Natural killer cell (primary cell): ENCODE data around the gene CNTF. TPM values are rescaled to one million over a fixed set of nuclear protein-coding genes. Genes with fewer than 3 reads are reported as not detected.

ENCODE experiments used
- ATAC-seq, 3 donors: fragments of 150-1000 bp in 2 of 3; fragments of 200-7000 bp in 1 of 3; cut with Tn5 transposase; 1 replicate in 1 of 3; 2 replicates in 2 of 3; pipeline ENCODE4 v1.10.0; 2021; ENCODE audit warnings: mild to moderate bottlenecking in 2 of 3, moderate library complexity in 2 of 3
- DNase-seq, 2 donors: peaks; one replicate each; pipeline versions ENCODE4 v3.0.0 to v3.0.0-alpha.2; 2013 to 2021; ENCODE audit warnings: mixed read lengths in 1 of 2
- H3K27ac ChIP-seq: one replicate; pipeline ENCODE4 v1.5.1; 2013; ENCODE audit warnings: mild to moderate bottlenecking, low read length
- H3K27me3 ChIP-seq: one replicate; pipeline ENCODE4 v1.6.1; 2013; ENCODE audit warnings: low read length; ENCODE audit not compliant: control insufficient read depth, insufficient read depth
- H3K36me3 ChIP-seq: one replicate; pipeline ENCODE4 v1.6.1; 2013; ENCODE audit warnings: low read length; ENCODE audit not compliant: control insufficient read depth, insufficient read depth
- H3K4me1 ChIP-seq: one replicate; pipeline ENCODE4 v1.6.1; 2013; ENCODE audit warnings: low read length; ENCODE audit not compliant: control insufficient read depth, insufficient read depth
- H3K4me3 ChIP-seq: one replicate; pipeline ENCODE4 v1.5.1; 2013; ENCODE audit warnings: low read length
- H3K9me3 ChIP-seq: one replicate; pipeline ENCODE4 v1.6.1; 2013; ENCODE audit warnings: low read length; ENCODE audit not compliant: control insufficient read depth, insufficient read depth
- H3K27ac Mint-ChIP-seq, 2 donors: one replicate each; pipeline ENCODE4 v1.8.0; 2022; ENCODE audit warnings: mild to moderate bottlenecking in 2 of 2, mixed read lengths in 2 of 2, moderate library complexity in 1 of 2
- H3K27me3 Mint-ChIP-seq, 2 donors: one replicate each; pipeline ENCODE4 v1.8.0; 2022; ENCODE audit warnings: low read depth in 2 of 2, mixed read lengths in 2 of 2
- H3K36me3 Mint-ChIP-seq: one replicate; pipeline ENCODE4 v1.8.0; 2022; ENCODE audit warnings: mixed read lengths
- H3K4me1 Mint-ChIP-seq, 2 donors: one replicate each; pipeline ENCODE4 v1.8.0; 2022; ENCODE audit warnings: mixed read lengths in 2 of 2
- H3K4me3 Mint-ChIP-seq: one replicate; pipeline ENCODE4 v1.8.0; 2022; ENCODE audit warnings: mild to moderate bottlenecking, moderate library complexity, mixed read lengths
- H3K9me3 Mint-ChIP-seq, 2 donors: one replicate each; pipeline ENCODE4 v1.8.0; 2022; ENCODE audit warnings: mixed read lengths in 2 of 2
- CTCF ChIP-seq: fragments of 200-600 bp; IDR thresholded peaks from one replicate; pipeline ENCODE4 v1.8.0; 2022; ENCODE audit warnings: antibody characterized with exemption
- WGBS: methylation state at CpG from one replicate; pipeline ENCODE4 v1.1.7; 2013; ENCODE audit warnings: missing lambda C conversion rate; ENCODE audit not compliant: insufficient coverage; 5-methylcytosine and 5-hydroxymethylcytosine counted together
- intact Hi-C: fragments of 100-400 bp; cut with micrococcal nuclease; formaldehyde crosslinking; loops from one replicate; pipeline ENCODE4 v1.14.2; 2022
- total RNA-seq, 4 donors: library from RNA; stranded (reverse); fragments of 120-200 nt in 1 of 4; gene quantifications; one replicate each; pipeline versions ENCODE4 v1.2.3 to v1.2.4, GENCODE V29; 2013 to 2022

Gene CNTF
- total RNA-seq, 3 donors from 2014 or later (not counting 1 experiment from before 2014, with no cell fraction given): 3.6 to 5.5 (median 4.9) TPM

- no peak overlapping the region for H3K4me3 ChIP-seq
- TF ChIP-seq CTCF: no peak
- H3K4me3 Mint-ChIP-seq: no peak overlapping the region
- no peak for ATAC-seq
- no peaks in the 10 kb centered on the region for H3K4me1 ChIP-seq
- H3K27me3 Mint-ChIP-seq: no peaks in the 10 kb centered on the region
- no peaks in the 10 kb centered on the region for H3K9me3 ChIP-seq
- peaks cover 17% of the 10 kb centered on the region for H3K36me3 Mint-ChIP-seq
- peaks cover 33% of the 10 kb centered on the region for H3K36me3 ChIP-seq
- over 99% methylated on average over 4 of the region's 4 CpGs for WGBS
- DNase-seq: no peak
- peaks cover 0 to 5% of the 10 kb centered on the region in 2 donors for H3K4me1 Mint-ChIP-seq
- no peaks in the 10 kb centered on the region for H3K9me3 Mint-ChIP-seq
- no peaks in the 10 kb centered on the region for H3K27me3 ChIP-seq
- no peak overlapping the region for H3K27ac Mint-ChIP-seq
- H3K27ac ChIP-seq: no peak overlapping the region
- intact Hi-C loops: no loop called here
Observed at GRCh38 chr11:58625086-58625485, 2.6 kb downstream of the CNTF start.

- Mint-ChIP-seq H3K36me3 (peaks cover 13% of the 10 kb centered on the region), H3K27ac (no peak overlapping the region), H3K9me3 (no peaks in the 10 kb centered on the region), H3K27me3 (no peaks in the 10 kb centered on the region), H3K4me1 (peaks cover 0 to 5% of the 10 kb centered on the region in 2 donors), H3K4me3 (no peak overlapping the region)
- Histone ChIP-seq H3K27me3 (no peaks in the 10 kb centered on the region), H3K4me1 (no peaks in the 10 kb centered on the region), H3K4me3 (no peak overlapping the region), H3K9me3 (no peaks in the 10 kb centered on the region), H3K36me3 (peaks cover 29% of the 10 kb centered on the region), H3K27ac (no peak overlapping the region)
- DNase-seq: no peak
- no peak for ATAC-seq
- TF ChIP-seq CTCF: no peak
- intact Hi-C loops: no loop called here
- WGBS: 100% methylated on average over 1 of the region's 4 CpGs
Observed at GRCh38 chr11:58625826-58626460, 3.5 kb downstream of the CNTF start.

GRCh38 chr11:58626934-58627483 lies 4.5 kb downstream of the CNTF start:
- DNase-seq (no peak), ATAC-seq (no peak)
- Mint-ChIP-seq H3K27ac (no peak overlapping the region), H3K4me1 (peaks cover 0 to 3% of the 10 kb centered on the region in 2 donors), H3K9me3 (no peaks in the 10 kb centered on the region), H3K4me3 (no peak overlapping the region), H3K27me3 (no peaks in the 10 kb centered on the region), H3K36me3 (peaks cover 13% of the 10 kb centered on the region)
- H3K27me3 ChIP-seq: no peaks in the 10 kb centered on the region
- no peaks in the 10 kb centered on the region for H3K9me3 ChIP-seq
- H3K36me3 ChIP-seq: peaks cover 26% of the 10 kb centered on the region
- intact Hi-C loops: no loop called here
- H3K4me3 ChIP-seq: no peak overlapping the region
- no peak overlapping the region for H3K27ac ChIP-seq
- WGBS: 80% methylated on average over 4 of the region's 4 CpGs
- no peak for TF ChIP-seq CTCF
- H3K4me1 ChIP-seq: no peaks in the 10 kb centered on the region

GRCh38 chr11:58628446-58628845 lies 6.0 kb downstream of the CNTF start:
- Histone ChIP-seq H3K27me3 (no peaks in the 10 kb centered on the region), H3K9me3 (no peaks in the 10 kb centered on the region), H3K4me3 (no peak overlapping the region), H3K36me3 (peaks cover 13% of the 10 kb centered on the region), H3K27ac (no peak overlapping the region), H3K4me1 (no peaks in the 10 kb centered on the region)
- Mint-ChIP-seq H3K4me1 (no peaks in the 10 kb centered on the region), H3K27me3 (no peaks in the 10 kb centered on the region), H3K9me3 (no peaks in the 10 kb centered on the region), H3K27ac (no peak overlapping the region), H3K36me3 (peaks cover 13% of the 10 kb centered on the region), H3K4me3 (no peak overlapping the region)
- no peak for DNase-seq
- no peak for TF ChIP-seq CTCF
- 100% methylated on average over 2 of the region's 3 CpGs for WGBS
- intact Hi-C loops: no loop called here
- ATAC-seq: no peak
